ENCODE measurements around the gene COL5A3. TPM values are rescaled to one million over a fixed set of nuclear protein-coding genes. Genes with fewer than 3 reads are reported as not detected.
"Not testable (repeated sequence)": the region's sequence is repeated elsewhere in the genome, so short reads cannot be mapped to it uniquely, and the experiment has no call there.

The COL5A3 gene
- not detected in 2 replicates for total RNA-seq

GRCh38 chr19:10010247-10010691 is at the start of gene COL5A3:
COL5A3 (minus strand) TSS chr19:10010504; CDS start chr19:10010385, 119 bp downstream.
- no peak for DNase-seq (ENCODE audit: low read depth)

DNA sequence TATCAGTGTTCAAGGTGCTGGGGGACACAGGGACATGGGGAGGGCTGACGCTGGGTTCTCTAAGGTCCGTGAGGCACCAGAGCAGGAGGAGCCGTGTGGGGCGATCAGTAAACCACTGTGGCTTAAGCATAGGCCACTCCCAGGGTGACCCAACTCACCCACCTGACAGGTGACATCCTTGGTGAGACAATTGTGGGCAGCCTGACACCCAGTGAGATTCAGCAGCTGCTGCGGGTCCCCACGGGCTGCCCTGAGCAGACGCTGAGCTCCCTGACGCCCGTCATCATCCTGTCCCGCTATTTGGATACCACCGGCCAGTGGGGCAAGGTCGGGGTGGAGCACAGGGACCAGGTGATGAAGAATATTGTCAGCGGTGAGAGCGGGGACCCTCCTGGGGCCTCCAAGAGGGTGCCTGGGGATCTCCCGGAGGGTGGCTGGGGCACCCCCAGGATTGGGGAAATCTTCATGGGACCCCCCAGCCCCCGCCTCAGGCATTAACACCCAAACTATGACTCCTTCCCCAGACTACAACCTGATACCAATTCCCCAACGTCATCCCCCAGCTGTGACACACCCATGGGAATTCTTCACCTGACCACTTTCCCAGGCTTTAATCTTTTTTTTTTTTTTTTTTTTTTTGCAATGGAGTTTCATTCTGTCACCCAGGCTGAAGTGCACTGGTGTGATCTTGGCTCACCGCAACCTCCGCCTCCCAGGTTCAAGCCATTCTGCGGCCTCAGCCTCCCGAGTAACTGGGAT is 42.5 kb upstream of the COL5A3 start:
- DNase-seq (ENCODE audit: low read depth): no peak

GRCh38 chr19:10049626-10050025 is 39.3 kb upstream of the COL5A3 start:
- DNase-seq (ENCODE audit: low read depth): no peak

DNA sequence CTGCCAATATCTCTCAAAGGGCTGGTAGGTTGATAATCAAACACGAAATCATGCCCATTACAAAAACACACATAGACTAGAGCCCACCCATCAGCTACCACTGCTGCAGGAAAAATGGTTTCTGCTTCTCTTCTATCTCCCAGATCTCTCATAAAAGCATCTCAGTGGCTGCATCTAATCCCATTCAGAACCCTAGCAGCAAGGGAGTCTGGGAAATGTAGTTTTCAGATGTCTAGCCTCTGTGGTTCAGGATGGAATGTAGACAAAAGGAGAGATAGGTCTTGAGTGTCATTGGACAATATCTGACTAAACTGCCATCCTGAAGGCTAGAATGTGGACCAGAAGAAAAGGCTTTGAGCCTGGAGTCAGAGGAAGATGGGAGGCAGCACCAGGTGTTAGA is 35.1 kb upstream of the COL5A3 start:
- no peak for DNase-seq (ENCODE audit: low read depth)

- no peak for DNase-seq (ENCODE audit: low read depth)
Measured at GRCh38 chr19:10044390-10044789, 34.1 kb upstream of the COL5A3 start.

GRCh38 chr19:10043286-10043927 is 33.1 kb upstream of the COL5A3 start:
- no peak for DNase-seq (ENCODE audit: low read depth)

DNA sequence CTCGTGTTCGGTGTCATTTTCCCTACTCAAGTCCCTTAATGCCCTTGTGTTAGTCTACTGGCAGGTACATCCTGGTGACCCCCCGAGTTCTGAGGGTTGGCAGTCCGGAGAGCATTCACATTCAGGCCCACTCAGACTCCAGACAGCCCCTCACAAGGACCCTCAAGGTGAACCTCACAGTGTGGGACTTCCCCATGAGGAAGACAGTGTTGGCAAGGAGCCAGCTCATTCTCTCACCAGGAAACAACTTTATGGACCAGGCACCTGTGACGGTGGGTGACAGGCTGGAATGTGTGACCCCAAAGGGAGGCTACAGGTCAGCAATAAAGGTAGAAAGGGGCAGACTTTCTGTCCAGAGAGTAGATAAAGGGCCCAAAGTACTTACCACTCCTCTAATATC is 27.5 kb upstream of the COL5A3 start:
- DNase-seq (ENCODE audit: low read depth): no peak

- no peak for DNase-seq (ENCODE audit: low read depth)
Measured at GRCh38 chr19:10037367-10037766, 27.1 kb upstream of the COL5A3 start.

DNA sequence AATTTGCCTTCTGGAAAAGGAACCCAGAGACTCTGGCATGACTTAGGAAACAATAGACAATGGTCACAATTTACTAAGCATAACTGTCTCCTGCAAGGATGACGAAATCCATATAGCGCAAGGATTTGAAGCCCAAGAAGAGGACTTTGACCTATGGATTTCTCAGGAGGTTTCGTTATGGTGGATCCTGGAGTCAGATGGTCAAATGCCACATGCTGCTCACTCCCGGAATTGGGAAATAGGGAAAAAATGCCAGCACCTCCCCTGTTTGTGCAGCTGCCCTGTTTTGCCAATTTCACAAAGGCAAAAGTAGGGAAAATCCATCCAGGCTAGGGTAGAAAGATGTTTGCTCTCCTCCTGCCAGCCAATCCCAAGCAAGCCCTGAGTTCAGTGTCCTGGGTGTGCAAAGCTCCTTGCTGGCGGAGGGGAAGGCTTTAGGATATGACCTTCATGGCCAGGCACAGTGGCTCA is 26.3 kb upstream of the COL5A3 start:
- peak; percentile 33 for DNase-seq (ENCODE audit: low read depth)

GRCh38 chr19:10033614-10034013 is 23.3 kb upstream of the COL5A3 start:
- DNase-seq (ENCODE audit: low read depth): no peak

DNA sequence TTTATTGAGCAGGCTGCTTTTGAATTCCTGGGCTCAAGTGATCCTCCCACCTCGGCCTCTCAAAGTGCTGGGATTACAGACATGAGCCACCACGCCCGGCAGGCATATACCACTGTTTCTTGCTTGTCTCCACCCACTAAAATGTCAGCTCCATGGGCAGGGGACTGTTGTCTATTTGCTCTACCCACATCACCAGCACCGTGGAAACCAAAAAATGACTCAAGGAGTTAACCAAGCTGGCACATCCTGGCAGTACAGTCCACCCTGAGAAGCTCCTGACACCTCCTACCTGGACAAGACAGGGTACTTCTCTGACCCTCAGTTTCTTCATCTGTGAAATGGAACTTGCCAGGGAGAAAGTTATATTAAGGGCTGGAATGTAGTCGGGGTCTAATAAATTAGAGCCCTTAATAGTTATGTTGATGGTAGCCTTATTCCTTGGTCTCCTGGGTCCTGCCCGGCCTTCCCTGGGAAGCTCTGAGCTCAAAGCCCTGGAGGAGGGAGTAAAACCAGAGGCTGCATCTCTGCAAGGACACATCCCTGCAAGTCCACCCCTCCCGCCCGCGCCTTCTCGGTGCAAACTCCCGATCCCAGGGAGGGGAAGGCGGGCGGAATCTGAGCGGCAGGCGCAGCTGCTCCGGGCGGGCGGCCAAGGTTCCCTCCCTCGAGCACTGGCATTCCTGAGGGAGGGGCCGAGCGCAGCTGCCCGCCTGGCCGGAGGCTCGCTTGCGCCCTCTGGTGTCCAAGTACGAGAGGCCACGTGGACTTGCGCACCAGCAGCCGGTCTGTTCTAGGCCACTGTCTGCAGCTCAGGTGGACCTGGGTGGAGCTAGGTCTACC is 17.1 kb upstream of the COL5A3 start:
- DNase-seq (ENCODE audit: low read depth): peak; percentile 76

DNA sequence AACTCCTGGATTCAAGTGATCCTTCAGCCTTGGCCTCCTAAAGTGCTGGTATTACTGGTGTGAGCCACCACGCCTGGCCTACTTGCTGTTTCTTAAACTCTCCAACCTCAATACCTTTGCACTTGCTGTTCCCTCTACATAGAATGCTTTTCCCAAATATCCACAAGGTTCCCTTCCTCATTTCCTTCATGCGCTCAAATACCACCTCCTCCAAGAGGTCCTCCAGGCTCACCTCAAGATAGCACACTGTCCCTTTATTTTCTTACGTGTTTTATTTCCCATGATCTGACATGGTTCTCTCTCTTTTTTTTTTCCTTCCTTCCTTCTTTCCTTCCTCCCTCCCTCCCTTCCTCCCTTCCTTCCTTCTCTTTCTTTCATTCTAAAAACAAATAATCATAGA is 16.4 kb upstream of the COL5A3 start:
- no peak for DNase-seq (ENCODE audit: low read depth)

DNA sequence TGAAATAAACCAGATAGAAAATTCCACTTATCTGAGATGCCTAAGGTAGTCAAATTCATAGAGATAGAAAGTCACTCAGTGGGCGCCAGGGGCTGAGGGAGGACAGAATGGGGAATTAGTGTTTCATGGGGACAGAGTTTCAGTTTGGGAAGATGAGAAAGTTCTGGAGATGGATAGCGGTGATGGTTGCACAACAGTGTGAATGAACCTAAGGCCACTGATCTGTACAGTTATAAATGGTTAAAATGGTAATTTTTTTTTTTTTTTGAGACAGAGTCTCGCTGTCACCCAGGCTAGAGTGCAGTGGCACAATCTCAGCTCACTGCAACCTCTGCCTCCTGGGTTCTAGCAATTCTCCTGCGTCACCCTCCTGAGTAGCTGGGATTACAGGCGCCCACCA is 12.8 kb upstream of the COL5A3 start:
- DNase-seq (ENCODE audit: low read depth): not testable (repeated sequence)

DNA sequence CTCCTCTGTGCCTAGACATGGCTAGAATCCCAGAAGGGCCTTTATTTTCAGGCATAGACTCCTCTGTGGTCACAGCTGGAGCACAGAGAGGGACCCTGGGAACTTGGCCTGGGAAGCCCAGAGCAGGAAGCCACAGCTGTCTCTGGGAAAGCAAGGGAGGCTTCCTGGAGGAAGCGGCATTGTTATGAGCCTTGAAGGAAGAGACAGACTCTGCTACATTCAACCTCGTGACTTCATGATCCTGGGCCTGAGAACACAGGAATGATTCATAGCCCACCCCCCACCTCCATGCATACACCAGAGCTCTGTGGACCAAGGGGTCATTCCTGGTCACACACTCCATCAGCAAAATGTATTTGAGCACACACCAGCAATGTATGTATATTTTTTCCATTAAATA is 11.6 kb upstream of the COL5A3 start:
- DNase-seq (ENCODE audit: low read depth): no peak

GRCh38 chr19:10021446-10021845 is 11.1 kb upstream of the COL5A3 start:
- no peak for DNase-seq (ENCODE audit: low read depth)

- DNase-seq (ENCODE audit: low read depth): no peak
Measured at GRCh38 chr19:10020851-10021250, 10.5 kb upstream of the COL5A3 start.

DNA sequence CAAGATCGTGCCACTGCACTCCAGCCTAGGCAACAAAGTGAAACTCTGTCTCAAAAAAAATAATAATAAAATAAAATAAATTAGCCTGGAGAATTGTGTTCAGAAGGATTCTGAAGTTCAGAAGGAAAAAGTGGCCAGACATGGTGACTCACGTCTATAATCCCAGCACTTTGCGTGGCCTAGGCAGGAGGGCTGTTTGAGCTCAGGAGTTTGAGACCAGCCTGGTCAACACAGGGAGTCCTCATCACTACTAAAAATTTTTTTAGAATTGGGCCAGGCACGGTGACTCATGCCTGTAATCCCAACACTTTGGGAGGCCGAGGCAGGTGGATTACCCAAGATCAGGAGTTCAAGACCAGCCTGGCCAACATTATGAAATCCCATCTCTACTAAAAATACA is 8.9 kb upstream of the COL5A3 start:
- no peak for DNase-seq (ENCODE audit: low read depth)

DNA sequence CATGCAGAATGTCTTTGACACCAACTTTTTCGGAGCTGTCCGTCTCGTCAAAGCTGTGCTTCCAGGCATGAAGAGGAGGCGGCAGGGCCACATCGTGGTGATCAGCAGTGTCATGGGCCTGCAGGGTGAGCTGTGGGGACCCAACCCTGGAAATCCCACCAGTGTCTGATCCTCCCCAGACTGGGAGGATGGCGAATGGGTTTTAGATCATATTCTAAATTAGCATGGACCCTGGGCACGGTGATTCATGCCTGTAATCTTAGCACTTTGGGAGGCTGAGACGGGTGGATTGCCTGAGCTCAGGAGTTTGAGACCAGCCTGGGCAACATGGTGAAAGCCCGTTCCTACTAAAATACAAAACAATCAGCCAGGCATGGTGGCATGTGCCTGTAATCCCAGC is 8.5 kb upstream of the COL5A3 start:
- DNase-seq (ENCODE audit: low read depth): no peak

GRCh38 chr19:10018263-10018662 is 8.0 kb upstream of the COL5A3 start:
- no peak for DNase-seq (ENCODE audit: low read depth)

DNA sequence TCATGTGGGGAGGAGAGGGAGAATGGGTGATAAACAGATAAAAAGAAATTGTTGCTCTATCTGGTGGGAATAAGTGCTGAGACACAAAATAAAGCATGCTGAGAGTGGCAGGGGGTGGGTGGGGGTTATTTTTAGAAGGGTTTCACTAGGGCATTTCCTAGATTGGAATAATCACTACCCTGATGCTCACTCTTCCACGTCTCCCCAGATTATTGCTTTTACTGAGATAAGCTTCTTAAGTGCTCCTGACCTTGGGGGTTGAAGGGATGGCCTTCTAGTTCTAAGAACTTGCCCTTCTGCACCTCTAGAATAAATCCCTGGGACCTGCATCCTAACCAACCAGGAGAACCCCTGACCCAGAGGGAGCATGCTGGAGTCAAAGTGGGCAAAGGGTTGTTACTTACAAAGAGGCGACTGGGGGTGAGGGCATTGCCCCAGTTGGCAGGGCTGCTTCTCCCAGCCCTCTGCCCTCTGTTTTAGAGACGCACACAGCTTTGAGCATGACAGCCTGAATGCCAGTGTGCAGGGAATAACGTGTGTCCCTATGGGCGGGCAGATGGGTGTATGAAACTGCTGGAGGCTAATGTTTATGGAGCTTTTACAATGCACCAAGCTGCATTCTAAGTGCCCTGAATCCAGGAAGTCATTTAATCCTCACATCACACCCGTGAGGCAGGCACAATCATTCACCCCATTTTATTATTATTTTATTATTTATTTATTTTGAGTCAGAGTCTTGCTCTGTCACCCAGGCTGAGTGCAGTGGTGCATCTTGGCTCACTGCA is 3.7 kb upstream of the COL5A3 start:
- no peak for DNase-seq (ENCODE audit: low read depth)

- no peak for DNase-seq (ENCODE audit: low read depth)
Measured at GRCh38 chr19:10013316-10013715, 3.0 kb upstream of the COL5A3 start, which contains the start of gene RDH8. RDH8 (plus strand) TSS chr19:10013483; CDS start chr19:10013498, 15 bp downstream.

DNA sequence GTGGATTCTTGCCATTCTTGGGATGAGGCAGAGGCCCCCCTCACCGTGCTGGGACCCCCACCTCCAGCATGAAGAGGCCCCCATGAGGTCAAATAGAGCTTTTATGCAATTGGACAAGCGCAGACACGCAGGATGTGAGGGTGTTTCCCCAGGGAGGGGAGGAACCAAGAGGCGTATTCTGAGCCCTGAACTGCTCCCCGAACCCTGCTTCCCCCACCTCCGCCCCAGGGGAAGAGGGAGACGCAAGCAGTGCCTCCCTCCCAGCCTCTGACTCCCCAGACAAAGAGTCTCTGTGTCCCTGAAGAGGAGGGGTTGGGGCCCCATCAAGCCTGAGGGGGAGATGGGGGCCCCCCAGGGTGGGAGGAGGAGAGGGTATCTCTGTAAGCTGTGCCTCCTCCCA is 1.7 kb upstream of the COL5A3 start:
- no peak for DNase-seq (ENCODE audit: low read depth)

Measured in renal cortical epithelial cell (primary cell).